ENCODE results near the gene PTPRG. TPM values are rescaled to one million over a fixed set of nuclear protein-coding genes. Genes with fewer than 3 reads are reported as not detected.

The PTPRG gene
- total RNA-seq, 2 donors from 2014 or later, result 26.0 to 26.3 TPM

- Histone ChIP-seq H3K4me3 (no peak overlapping the region), H3K36me3 (no peaks in the 10 kb centered on the region)
- intact Hi-C loops (cut with DNase I), result no loop called here
Measured at GRCh38 chr3:61819861-61820260, 258.5 kb downstream of the PTPRG start.

GRCh38 chr3:61820306-61820992 is 259.1 kb downstream of the PTPRG start:
- intact Hi-C loops (cut with DNase I), result no loop called here
- H3K9ac ChIP-seq (ENCODE audit: low read depth in 2 of 2, low read length in 2 of 2), result no peak overlapping the region
- no peak for DNase-seq

More at GRCh38 chr3:61819861-61820260, 258.5 kb downstream of the PTPRG start:
- no peak overlapping the region for H3K27ac ChIP-seq
- H3K27me3 ChIP-seq, result no peaks in the 10 kb centered on the region
- no peak overlapping the region for H3K9ac ChIP-seq (ENCODE audit: low read depth in 2 of 2, low read length in 2 of 2)
- no peak for TF ChIP-seq CTCF (IDR thresholded peaks at IDR 0.05)
- no peaks in the 10 kb centered on the region for H3K4me1 ChIP-seq
- no peaks in the 10 kb centered on the region for H3K9me3 ChIP-seq
- no peak for DNase-seq

GRCh38 chr3:61821823-61822251 is 260.5 kb downstream of the PTPRG start:
- no peak for DNase-seq
- no peaks in the 10 kb centered on the region for H3K9me3 ChIP-seq
- H3K27ac ChIP-seq, result no peak overlapping the region
- intact Hi-C loops (cut with DNase I), result no loop called here
- no peak for TF ChIP-seq CTCF (IDR thresholded peaks at IDR 0.05)
- no peak overlapping the region for H3K4me3 ChIP-seq
- H3K27me3 ChIP-seq, result no peaks in the 10 kb centered on the region
- H3K9ac ChIP-seq (ENCODE audit: low read depth in 2 of 2, low read length in 2 of 2), result no peak overlapping the region
- no peaks in the 10 kb centered on the region for H3K4me1 ChIP-seq
- H3K36me3 ChIP-seq, result no peaks in the 10 kb centered on the region

More at GRCh38 chr3:61820306-61820992, 259.1 kb downstream of the PTPRG start:
- no peak for TF ChIP-seq CTCF (IDR thresholded peaks at IDR 0.05)
- H3K36me3 ChIP-seq, result no peaks in the 10 kb centered on the region
- no peak overlapping the region for H3K4me3 ChIP-seq
- H3K27me3 ChIP-seq, result no peaks in the 10 kb centered on the region
- no peaks in the 10 kb centered on the region for H3K9me3 ChIP-seq
- no peaks in the 10 kb centered on the region for H3K4me1 ChIP-seq
- H3K27ac ChIP-seq, result no peak overlapping the region

- Histone ChIP-seq H3K9ac (ENCODE audit: low read depth in 2 of 2, low read length in 2 of 2) (no peak overlapping the region), H3K27me3 (no peaks in the 10 kb centered on the region), H3K27ac (no peak overlapping the region), H3K4me1 (no peaks in the 10 kb centered on the region), H3K4me3 (no peak overlapping the region), H3K36me3 (no peaks in the 10 kb centered on the region), H3K9me3 (no peaks in the 10 kb centered on the region)
- no peak for DNase-seq
- TF ChIP-seq CTCF (IDR thresholded peaks at IDR 0.05), result no peak
- intact Hi-C loops (cut with DNase I), result no loop called here
Measured at GRCh38 chr3:61822588-61822987, 261.2 kb downstream of the PTPRG start.

- intact Hi-C loops (cut with DNase I), result no loop called here
- Histone ChIP-seq H3K36me3 (no peaks in the 10 kb centered on the region), H3K4me1 (no peaks in the 10 kb centered on the region), H3K9ac (ENCODE audit: low read depth in 2 of 2, low read length in 2 of 2) (no peak overlapping the region), H3K27me3 (no peaks in the 10 kb centered on the region), H3K27ac (no peak overlapping the region), H3K4me3 (no peak overlapping the region), H3K9me3 (no peaks in the 10 kb centered on the region)
- TF ChIP-seq CTCF (IDR thresholded peaks at IDR 0.05), result no peak
- DNase-seq, result no peak
Measured at GRCh38 chr3:61824553-61825135, 263.3 kb downstream of the PTPRG start.
